GM12873 (cell line): ENCODE data around the gene TMEM271.

Experiments used
- TF ChIP-seq, protein P1 (sequence below): IDR thresholded peaks from 2 replicates; pipeline ENCODE4 v1.5.1; 2012; ENCODE audit warnings: low read depth, mild to moderate bottlenecking, moderate library complexity, low read length, control low read depth; ENCODE audit not compliant: insufficient read depth; ENCODE audit errors: missing control alignments

TMEM271 gene, protein sequence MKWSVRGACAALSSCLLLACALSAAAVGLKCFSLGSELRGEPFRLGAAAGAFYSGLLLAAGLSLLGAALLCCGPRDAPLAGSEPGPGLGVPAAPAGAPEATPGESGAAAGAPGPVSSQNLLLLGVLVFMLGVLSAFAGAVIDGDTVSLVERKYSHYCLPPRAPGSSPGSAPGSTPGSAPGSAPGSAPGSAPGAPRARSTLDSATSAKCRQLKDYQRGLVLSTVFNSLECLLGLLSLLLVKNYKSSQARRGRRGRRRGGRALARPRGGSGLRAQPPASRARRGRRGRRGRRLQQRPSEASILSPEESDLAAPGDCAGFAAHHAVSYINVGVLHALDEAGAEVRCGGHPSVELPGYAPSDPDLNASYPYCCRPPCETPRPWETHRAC

GRCh38 chr4:576245-576821 is at the start of gene TMEM271:
Gene TMEM271 (minus strand): TSS chr4:576295. CDS start chr4:576062, 233 bp downstream.
- TF ChIP-seq, protein P1, sequence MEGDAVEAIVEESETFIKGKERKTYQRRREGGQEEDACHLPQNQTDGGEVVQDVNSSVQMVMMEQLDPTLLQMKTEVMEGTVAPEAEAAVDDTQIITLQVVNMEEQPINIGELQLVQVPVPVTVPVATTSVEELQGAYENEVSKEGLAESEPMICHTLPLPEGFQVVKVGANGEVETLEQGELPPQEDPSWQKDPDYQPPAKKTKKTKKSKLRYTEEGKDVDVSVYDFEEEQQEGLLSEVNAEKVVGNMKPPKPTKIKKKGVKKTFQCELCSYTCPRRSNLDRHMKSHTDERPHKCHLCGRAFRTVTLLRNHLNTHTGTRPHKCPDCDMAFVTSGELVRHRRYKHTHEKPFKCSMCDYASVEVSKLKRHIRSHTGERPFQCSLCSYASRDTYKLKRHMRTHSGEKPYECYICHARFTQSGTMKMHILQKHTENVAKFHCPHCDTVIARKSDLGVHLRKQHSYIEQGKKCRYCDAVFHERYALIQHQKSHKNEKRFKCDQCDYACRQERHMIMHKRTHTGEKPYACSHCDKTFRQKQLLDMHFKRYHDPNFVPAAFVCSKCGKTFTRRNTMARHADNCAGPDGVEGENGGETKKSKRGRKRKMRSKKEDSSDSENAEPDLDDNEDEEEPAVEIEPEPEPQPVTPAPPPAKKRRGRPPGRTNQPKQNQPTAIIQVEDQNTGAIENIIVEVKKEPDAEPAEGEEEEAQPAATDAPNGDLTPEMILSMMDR = no peak

DNA sequence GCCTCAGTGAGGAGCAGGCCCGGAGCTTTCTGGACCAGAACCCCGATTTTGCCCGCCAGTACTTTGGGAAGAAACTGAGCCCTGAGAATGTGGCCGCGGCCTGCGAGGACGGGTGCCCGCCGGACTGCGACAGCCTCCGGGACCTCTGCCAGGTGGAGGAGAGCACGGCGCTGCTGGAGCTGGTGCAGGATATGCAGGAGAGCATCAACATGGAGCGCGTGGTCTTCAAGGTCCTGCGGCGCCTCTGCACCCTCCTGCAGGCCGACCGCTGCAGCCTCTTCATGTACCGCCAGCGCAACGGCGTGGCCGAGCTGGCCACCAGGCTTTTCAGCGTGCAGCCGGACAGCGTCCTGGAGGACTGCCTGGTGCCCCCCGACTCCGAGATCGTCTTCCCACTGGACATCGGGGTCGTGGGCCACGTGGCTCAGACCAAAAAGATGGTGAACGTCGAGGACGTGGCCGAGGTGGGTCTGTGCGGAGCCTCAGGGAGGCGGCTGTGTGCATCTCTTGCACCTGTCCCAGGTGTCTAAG is 49.6 kb upstream of the TMEM271 start:
- TF ChIP-seq, protein P1 = no peak

- TF ChIP-seq, protein P1 = no peak
Measured at GRCh38 chr4:624705-625590, 48.9 kb upstream of the TMEM271 start, which contains the start of gene PDE6B. Gene PDE6B (plus strand): TSS chr4:625573. CDS start chr4:625627, 54 bp downstream.

GRCh38 chr4:623914-624566 is 47.9 kb upstream of the TMEM271 start:
- TF ChIP-seq, protein P1 = no peak

DNA sequence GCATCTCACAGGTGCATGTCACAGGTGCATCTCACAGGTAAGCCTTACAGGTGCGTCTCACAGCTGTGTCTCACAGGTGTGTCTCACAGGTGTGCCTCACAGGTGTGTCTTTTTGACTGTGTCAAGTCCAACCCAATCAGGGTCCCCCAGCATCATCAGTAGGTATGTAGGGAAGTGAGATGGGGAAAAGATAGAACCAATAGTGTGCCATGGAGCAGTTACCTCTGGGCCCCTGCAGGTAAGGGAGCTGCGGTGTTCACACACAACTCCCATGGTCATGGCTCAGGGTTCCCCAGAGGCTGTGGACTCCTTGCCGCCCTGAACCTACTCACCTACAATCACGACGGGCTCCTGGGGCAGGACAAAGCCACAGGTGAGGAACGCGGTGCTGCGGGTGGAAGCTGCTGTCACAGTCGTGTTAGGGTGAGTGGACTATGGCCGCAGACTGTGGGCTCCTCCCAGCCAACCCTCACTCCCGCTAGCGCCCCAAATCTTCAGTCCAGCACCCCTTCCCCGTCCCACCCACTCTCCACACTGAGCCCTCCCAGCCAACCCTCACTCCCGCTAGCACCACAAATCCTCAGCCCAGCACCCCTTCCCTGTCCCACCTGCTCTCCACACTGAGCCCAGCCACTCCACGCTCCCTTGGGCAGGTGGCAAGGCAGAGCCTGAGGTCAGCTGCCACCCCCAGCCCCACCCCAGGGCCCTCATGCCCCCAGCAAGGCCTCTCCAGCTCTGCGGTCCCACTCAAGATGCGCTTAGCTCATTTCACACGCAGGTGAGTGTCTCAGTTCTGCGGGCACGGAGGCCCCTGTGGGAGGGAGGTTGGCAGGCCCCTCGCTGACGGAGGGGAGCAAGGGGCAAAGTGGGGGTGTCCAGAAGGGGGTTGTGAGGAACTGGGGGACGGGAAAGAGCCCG is 47.2 kb upstream of the TMEM271 start:
- TF ChIP-seq, protein P1 = no peak
